Stimulated activated CD8-positive, alpha-beta memory T cell treated with anti-CD3 and anti-CD28 coated beads, Interleukin-7, amount 100 ng/mL, for 24 hours (primary cell): ENCODE measurements around the gene MSH3.

Experiments
- DNase-seq: peaks from one replicate; pipeline ENCODE4 v3.0.0-alpha.2; 2020; ENCODE audit warnings: low read depth

The MSH3 gene

GRCh38 chr5:80905405-80905804 is 251.0 kb downstream of the MSH3 start:
- no peak for DNase-seq

GRCh38 chr5:80912479-80912878 is 258.0 kb downstream of the MSH3 start:
- no peak for DNase-seq

GRCh38 chr5:80915716-80916115 is 261.3 kb downstream of the MSH3 start:
- no peak for DNase-seq

GRCh38 chr5:80916676-80917075 is 262.2 kb downstream of the MSH3 start:
- no peak for DNase-seq

- DNase-seq = no peak
Observed at GRCh38 chr5:80917631-80918030, 263.2 kb downstream of the MSH3 start.

GRCh38 chr5:80919678-80920196 is 265.3 kb downstream of the MSH3 start:
- no peak for DNase-seq

- no peak for DNase-seq
Observed at GRCh38 chr5:80920333-80920732, 265.9 kb downstream of the MSH3 start.

GRCh38 chr5:80921026-80921425 is 266.6 kb downstream of the MSH3 start:
- DNase-seq = no peak

- DNase-seq = no peak
Observed at GRCh38 chr5:80925931-80926330, 271.5 kb downstream of the MSH3 start.
